Progenitor cell of endocrine pancreas (in vitro differentiated cells): ENCODE results near the gene POLD2. TPM values are rescaled to one million over a fixed set of nuclear protein-coding genes. Genes with fewer than 3 reads are reported as not detected.

Experiments
- DNase-seq: peaks from one replicate; pipeline ENCODE4 v3.0.0; 2021; ENCODE audit warnings: low spot score; ENCODE audit not compliant: unreplicated experiment
- H3K27ac Mint-ChIP-seq: 2 replicates; pipeline ENCODE4 v1.8.0; 2021; ENCODE audit warnings: mild to moderate bottlenecking, moderate library complexity, mixed read lengths
- H3K27me3 Mint-ChIP-seq: 2 replicates; pipeline ENCODE4 v1.8.0; 2021; ENCODE audit warnings: mixed read lengths
- H3K36me3 Mint-ChIP-seq: 2 replicates; pipeline ENCODE4 v1.8.0; 2022; ENCODE audit warnings: mixed read lengths; ENCODE audit not compliant: insufficient read depth
- H3K4me1 Mint-ChIP-seq: 2 replicates; pipeline ENCODE4 v1.8.0; 2021; ENCODE audit warnings: low read depth, mixed read lengths
- H3K4me3 Mint-ChIP-seq: 2 replicates; pipeline ENCODE4 v1.8.0; 2021; ENCODE audit warnings: low read depth, mild to moderate bottlenecking, moderate library complexity, mixed read lengths
- H3K9me3 Mint-ChIP-seq: 2 replicates; pipeline ENCODE4 v1.8.0; 2021; ENCODE audit warnings: low read depth, mixed read lengths
- total RNA-seq: library from RNA; stranded (reverse); gene quantifications from 2 replicates; pipeline ENCODE4 v1.2.1, GENCODE V29; 2021
- TF ChIP-seq, protein P1 (sequence below): fragments of 200-600 bp; sonication (generic); IDR thresholded peaks from one replicate; pipeline ENCODE4 v1.5.0; 2021; ENCODE audit warnings: antibody characterized with exemption, mild to moderate bottlenecking; ENCODE audit not compliant: unreplicated experiment

Gene POLD2
- total RNA-seq, 1 donor from 2014 or later: 104 TPM

DNA sequence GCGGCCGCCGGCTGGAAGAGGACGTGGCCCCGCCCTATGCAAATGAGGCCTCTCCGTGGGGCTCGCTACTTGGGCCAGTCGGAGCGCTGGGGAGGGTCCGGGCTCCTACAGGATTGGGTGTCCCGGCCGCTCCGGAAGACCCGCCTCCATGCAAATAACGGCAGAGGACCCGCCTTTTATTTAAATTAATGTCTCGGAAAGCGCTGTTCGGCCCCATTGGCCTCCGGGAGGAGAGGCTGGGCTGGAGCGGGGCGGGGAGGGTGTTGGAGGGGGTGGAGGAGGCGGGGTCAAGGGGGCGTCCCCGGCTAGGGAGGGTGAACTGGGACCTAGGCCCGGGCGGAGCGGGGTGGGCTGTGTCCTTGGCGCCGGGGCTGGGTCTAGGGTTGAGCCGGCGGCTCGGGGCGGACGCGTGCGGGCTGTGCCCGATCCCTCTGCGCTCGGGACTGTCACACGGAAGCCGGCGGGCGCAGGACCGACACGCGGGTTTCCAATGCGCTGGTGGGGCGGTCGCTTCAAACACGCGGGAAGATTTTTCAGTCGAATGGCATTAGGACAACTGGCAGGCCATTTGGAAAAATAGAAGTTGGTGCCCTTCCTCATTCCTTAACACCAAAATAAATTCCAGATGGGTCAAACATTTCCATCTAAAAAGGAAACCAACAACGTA, 40.7 kb downstream of the POLD2 start:
- H3K4me3 Mint-ChIP-seq: peak overlapping the region; percentile 82
- TF ChIP-seq, protein P1, sequence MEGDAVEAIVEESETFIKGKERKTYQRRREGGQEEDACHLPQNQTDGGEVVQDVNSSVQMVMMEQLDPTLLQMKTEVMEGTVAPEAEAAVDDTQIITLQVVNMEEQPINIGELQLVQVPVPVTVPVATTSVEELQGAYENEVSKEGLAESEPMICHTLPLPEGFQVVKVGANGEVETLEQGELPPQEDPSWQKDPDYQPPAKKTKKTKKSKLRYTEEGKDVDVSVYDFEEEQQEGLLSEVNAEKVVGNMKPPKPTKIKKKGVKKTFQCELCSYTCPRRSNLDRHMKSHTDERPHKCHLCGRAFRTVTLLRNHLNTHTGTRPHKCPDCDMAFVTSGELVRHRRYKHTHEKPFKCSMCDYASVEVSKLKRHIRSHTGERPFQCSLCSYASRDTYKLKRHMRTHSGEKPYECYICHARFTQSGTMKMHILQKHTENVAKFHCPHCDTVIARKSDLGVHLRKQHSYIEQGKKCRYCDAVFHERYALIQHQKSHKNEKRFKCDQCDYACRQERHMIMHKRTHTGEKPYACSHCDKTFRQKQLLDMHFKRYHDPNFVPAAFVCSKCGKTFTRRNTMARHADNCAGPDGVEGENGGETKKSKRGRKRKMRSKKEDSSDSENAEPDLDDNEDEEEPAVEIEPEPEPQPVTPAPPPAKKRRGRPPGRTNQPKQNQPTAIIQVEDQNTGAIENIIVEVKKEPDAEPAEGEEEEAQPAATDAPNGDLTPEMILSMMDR: no peak
- H3K36me3 Mint-ChIP-seq: peaks cover 5% of the 10 kb centered on the region
- no peaks in the 10 kb centered on the region for H3K9me3 Mint-ChIP-seq
- no peak overlapping the region for H3K27ac Mint-ChIP-seq
- peaks cover 17% of the 10 kb centered on the region for H3K27me3 Mint-ChIP-seq
- DNase-seq: peak; percentile 93
- peaks cover 9% of the 10 kb centered on the region for H3K4me1 Mint-ChIP-seq

DNA sequence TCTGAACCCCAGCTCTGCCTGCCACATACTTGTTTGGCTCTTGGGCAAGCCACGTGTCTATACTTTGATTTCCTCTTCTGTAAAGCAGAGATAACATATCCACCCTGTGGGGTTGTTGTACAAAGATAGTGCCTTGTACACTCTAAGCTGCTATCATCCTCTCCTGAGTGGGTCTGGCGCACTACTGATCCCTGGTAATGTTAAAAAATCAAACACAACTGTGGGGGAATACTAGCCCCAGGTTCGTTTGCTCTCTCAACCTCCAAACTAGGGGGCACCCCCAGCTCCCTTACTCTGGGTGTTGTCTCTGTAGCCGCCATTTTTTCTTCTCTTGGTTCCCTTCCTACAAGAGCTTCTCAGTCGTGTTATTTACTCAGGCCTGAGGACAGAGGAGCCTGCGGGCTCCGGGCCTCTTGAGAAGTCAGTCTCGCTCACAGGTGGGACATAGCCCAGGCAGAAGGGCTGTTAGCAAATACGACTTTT, 42.0 kb downstream of the POLD2 start:
- peak overlapping the region; percentile 35 for H3K27ac Mint-ChIP-seq
- H3K36me3 Mint-ChIP-seq: peaks cover 7% of the 10 kb centered on the region
- DNase-seq: no peak
- H3K27me3 Mint-ChIP-seq: peaks cover 17% of the 10 kb centered on the region
- peaks cover 9% of the 10 kb centered on the region for H3K4me1 Mint-ChIP-seq
- peak overlapping the region; percentile 82 for H3K4me3 Mint-ChIP-seq
- H3K9me3 Mint-ChIP-seq: no peaks in the 10 kb centered on the region
- TF ChIP-seq, protein P1: no peak

DNA sequence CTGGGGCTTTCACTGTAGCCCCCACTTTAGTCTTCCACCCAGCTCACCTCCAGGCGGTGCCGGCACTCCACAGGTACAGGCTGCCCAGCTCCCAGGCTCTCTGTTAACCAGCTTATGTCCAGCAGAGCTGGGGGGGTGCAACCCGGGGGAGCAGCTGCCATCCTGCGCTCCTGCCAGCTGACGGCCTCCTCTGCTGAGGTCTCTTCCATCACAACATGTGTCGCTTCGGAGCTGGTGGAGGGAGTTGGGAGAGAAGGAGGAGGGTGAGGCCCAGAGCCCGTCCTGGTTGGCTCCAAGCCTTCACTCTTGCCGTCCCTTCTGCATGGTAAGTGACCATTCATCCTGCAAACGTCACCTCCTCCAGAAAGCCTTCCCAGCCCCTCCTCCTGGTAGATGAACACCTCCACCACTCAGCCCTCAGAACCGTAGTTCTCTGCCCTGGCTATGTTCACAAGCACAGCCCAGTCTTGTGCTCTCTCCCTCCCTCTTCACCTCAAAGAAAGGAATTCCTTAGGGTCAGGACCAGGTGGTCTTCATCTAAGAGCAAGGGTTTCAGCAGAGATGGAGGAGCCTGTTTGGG, 42.6 kb downstream of the POLD2 start:
- H3K36me3 Mint-ChIP-seq: peaks cover 7% of the 10 kb centered on the region
- TF ChIP-seq, protein P1: no peak
- peaks cover 9% of the 10 kb centered on the region for H3K4me1 Mint-ChIP-seq
- DNase-seq: no peak
- peak overlapping the region; percentile 82 for H3K4me3 Mint-ChIP-seq
- no peaks in the 10 kb centered on the region for H3K9me3 Mint-ChIP-seq
- H3K27ac Mint-ChIP-seq: no peak overlapping the region
- H3K27me3 Mint-ChIP-seq: peaks cover 17% of the 10 kb centered on the region

DNA sequence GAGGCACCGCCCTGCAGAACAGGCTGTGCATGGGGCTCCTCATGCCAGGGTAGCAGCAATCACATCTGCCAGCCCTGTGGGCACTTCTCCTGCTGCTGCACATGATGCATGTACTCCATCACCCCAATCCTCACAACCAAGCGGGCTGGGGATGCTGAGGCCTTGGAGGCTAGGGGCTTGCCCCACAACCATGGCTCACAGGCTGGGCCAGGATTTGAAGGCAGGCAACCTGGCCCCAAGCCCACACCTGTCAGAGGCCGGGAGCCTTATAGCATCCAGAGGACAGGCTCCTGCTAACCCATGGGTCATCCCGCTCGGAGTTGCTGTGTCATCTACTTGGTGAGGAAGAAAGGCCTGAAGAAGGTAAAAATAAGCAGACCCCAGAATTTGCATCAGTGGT, 43.2 kb downstream of the POLD2 start:
- H3K27me3 Mint-ChIP-seq: peaks cover 17% of the 10 kb centered on the region

DNA sequence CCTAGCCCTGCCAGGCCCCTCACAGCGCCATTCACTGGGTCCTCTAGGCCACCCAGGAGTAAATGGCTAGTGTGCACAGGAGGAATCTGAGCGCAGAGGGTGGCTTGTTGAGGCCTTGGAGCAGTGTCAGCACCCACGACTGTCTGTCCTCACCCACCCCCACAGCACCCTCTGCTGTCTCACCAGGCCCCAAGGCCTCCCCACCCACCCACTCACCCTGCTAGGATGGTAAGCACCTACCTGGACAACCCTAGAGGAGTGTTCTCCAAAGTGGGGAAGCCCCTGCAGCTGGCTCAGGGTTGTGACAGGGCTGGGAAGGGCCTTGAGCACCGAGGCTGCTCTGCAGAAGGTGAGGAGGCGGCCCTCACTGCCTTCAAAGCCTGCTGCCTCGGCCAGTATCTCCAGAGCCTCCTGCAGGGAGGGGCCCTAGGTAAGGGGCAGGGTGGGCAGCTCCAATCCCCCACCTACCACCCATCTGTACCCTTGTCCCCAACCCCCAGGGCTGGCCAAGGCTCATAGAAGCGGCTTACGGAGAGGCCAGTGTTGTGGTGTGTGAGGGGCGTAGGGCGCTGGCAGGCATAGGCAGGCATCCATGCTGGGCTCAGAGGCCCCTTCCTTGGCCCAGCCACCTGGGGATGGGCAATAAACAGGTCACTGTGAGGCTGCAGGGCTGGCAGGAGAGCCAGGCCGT, 43.9 kb downstream of the POLD2 start:
- TF ChIP-seq, protein P1: no peak

More for the DNA sequence above, 43.2 kb downstream of the POLD2 start:
- Mint-ChIP-seq H3K4me1 (peaks cover 9% of the 10 kb centered on the region), H3K36me3 (peaks cover 7% of the 10 kb centered on the region), H3K4me3 (no peak overlapping the region), H3K9me3 (no peaks in the 10 kb centered on the region), H3K27ac (no peak overlapping the region)
- TF ChIP-seq, protein P1: no peak
- no peak for DNase-seq

More for the DNA sequence above, 43.9 kb downstream of the POLD2 start:
- Mint-ChIP-seq H3K36me3 (peaks cover 7% of the 10 kb centered on the region), H3K9me3 (no peaks in the 10 kb centered on the region), H3K27me3 (peaks cover 15% of the 10 kb centered on the region), H3K4me3 (no peak overlapping the region), H3K27ac (no peak overlapping the region), H3K4me1 (peaks cover 9% of the 10 kb centered on the region)
- no peak for DNase-seq
